Peyer's patch (tissue), 4 donors: ENCODE data around the gene RUVBL1.

Experiments used
- CTCF ChIP-seq, 6 experiments: fragments of 450-650 bp in 4 of 6; fragments of 200-600 bp in 2 of 6; sonication (generic) in 1 of 6; IDR thresholded peaks; one replicate each; pipeline ENCODE4 v1.5.1; 2017 to 2019; ENCODE audit warnings: antibody characterized with exemption in 6 of 6, mild to moderate bottlenecking in 3 of 6, moderate library complexity in 1 of 6
- POLR2A ChIP-seq, 2 donors: fragments of 450-650 bp; IDR thresholded peaks; one replicate each; pipeline ENCODE4 v1.5.1; 2017; ENCODE audit warnings: antibody characterized with exemption in 2 of 2, mild to moderate bottlenecking in 2 of 2, moderate library complexity in 2 of 2

GRCh38 chr3:128073807-128074206 is 49.8 kb downstream of the RUVBL1 start:
- no peak for TF ChIP-seq CTCF (IDR thresholded peaks at IDR 0.05)
- TF ChIP-seq POLR2A (IDR thresholded peaks at IDR 0.05): no peak
